AG10803 (cell line): Measurements from ENCODE around the gene GATA6.

Experiments
- DNase-seq: peaks from one replicate; pipeline ENCODE4 v3.0.0; 2010; ENCODE audit warnings: low read depth
- H3K4me3 ChIP-seq: 2 replicates; pipeline ENCODE4 v1.5.1; 2011; ENCODE audit warnings: mild to moderate bottlenecking, low read length, control low read depth
- CTCF ChIP-seq: conservative IDR thresholded peaks from 2 replicates; pipeline ENCODE4 v1.5.1; 2011; ENCODE audit warnings: mild to moderate bottlenecking, low read length, control low read depth, inconsistent platforms

GATA6 gene

GRCh38 chr18:22204996-22205395 lies 35.6 kb downstream of the GATA6 start:
- no peak for DNase-seq
- TF ChIP-seq CTCF = no peak

DNA sequence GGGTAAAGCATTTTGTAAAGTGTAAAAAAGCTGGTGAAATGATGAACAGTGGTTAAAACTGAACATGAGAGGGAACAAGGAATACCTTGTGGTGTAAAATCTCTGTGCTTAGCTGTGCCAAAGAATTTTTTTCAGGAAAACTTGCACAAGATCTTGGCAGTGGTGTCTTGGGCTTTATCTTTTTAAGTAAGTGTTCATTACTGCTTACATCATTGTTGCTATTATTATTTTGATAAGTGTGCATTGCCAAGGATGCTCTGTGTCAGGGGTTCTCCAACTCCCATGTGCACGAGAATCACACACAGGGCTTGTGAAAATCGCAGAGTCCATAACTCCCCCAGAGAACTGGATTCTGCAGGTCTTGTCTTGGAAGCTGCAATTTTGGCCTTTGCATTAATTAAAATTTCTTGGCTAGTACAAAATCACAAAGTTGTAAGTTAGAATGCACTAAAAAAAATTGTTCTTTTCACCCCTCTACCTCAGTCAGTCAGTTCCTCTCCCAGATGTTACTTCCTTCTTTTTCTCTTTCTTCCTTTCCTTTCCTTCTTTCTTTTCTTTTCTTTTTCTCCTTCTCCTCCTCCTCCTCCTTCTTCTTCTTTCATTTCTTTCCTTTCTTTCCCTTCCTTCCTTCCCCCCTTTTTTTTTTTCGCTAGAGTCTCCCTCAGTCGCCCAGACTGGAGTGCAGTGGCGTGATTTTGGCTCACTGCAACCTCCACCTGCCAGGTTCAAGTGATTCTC lies 37.8 kb downstream of the GATA6 start:
- no peak for TF ChIP-seq CTCF
- no peak overlapping the region for H3K4me3 ChIP-seq
- DNase-seq = peak; percentile 51

More at GRCh38 chr18:22204996-22205395, 35.6 kb downstream of the GATA6 start:
- no peak overlapping the region for H3K4me3 ChIP-seq

GRCh38 chr18:22210311-22210754 lies 40.9 kb downstream of the GATA6 start:
- peak; percentile 24 for DNase-seq
- no peak overlapping the region for H3K4me3 ChIP-seq
- no peak for TF ChIP-seq CTCF

- DNase-seq = no peak
- TF ChIP-seq CTCF = no peak
- H3K4me3 ChIP-seq = no peak overlapping the region
These were observed 42.3 kb downstream of the GATA6 start for GRCh38 chr18:22211657-22212056.

- no peak for TF ChIP-seq CTCF
- no peak overlapping the region for H3K4me3 ChIP-seq
- no peak for DNase-seq
These were observed 44.1 kb downstream of the GATA6 start for GRCh38 chr18:22213333-22213973.

DNA sequence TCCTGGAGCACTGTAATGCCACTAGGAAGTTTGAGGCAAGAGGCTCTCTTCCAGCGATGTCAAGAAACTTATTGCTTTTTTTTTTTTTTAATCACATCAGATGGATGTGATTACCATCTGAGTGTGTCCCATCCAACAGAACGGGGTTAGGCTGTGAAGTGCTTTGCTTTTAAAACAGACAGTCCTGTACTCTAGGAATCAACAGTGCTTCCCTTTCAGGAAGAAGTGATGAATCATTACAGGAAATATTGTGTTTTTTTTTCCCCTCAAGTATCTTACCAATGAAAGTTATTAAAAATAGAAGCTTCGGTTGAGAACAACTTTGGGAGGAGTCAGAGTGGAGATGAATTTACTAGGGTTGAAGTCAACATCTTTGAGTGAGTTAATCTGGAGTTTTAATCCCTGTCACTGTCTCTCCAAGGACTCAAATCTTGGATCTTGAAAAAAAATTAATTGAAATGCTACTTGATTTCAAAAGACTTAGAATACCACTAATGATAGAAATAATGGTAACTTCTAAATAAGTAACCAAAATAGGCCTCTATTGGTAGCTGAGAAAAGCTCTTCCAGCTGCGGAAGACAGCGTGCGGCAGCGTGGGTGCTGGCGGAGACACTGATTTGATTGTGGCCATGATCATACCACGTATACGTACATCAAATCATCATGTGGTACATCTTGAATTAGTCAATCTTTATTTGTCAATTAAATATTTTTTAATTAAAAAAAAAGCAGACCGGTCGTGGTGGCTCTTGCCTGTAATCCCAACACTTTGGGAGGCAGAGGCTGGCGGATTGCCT lies 45.5 kb downstream of the GATA6 start:
- peak; percentile 29 for DNase-seq
- no peak overlapping the region for H3K4me3 ChIP-seq
- TF ChIP-seq CTCF = no peak
